HG02588 (cell line): ENCODE results near the gene NAIF1.
"Not testable (repeated sequence)": the region's sequence is repeated elsewhere in the genome, so short reads cannot be mapped to it uniquely, and the experiment has no call there.

Experiments
- ATAC-seq: cut with Tn5 transposase; IDR thresholded peaks from one replicate; pipeline ENCODE4 v1.9.1; 2021; ENCODE audit warnings: mild to moderate bottlenecking, moderate library complexity; ENCODE audit not compliant: unreplicated experiment

The NAIF1 gene

DNA sequence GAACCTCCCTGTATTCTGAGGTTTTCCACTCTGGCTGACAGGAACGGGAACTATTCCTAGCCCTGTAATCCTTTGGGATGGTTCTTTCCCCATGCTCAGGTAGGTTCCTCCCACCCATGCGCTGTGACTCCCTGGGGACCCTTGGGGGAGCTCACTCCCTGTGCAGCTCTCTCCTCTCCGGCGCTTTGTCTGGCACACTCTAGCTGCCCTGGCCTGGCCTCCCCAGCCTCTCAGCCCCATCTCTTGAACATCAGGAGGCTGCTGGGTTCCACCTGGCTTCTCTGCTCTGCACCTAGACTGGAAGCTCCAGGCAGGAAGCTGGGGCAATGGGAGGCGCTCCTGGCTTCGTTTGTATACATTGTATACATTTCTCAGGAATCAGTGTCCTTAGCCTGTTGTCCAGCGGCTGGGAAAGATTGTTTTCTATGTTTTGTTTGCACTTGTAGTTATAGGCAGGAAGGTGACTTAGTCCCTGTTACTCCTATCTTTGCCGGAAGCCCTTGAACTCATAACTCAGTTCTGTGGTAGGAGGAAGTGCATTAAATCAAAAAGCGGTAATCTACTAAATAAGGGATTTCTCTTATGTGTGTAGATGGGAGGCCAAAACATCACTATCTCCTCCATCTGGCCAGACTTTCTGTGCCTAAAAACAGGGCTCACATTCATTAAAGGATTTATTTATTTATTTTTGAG, 21.3 kb upstream of the NAIF1 start:
- no peak for ATAC-seq

DNA sequence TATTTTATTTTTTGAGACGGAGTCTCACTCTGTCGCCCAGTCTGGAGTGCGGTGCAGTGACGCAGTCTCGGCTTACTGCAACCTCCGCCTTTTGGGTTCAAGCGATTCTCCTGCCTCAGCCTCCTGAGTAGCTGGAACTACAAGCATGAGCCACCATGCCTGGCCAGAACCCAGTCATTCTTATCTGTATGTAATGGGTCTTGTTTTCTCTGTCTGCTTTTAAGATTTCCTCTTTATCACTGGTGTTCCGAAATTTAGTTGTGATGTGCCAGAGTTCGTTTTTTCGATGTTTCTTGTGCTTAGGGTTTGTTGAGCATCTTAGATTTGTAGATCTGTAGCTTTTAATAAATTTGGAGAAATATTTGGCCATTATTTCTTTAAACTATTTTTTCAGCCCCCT, 20.1 kb upstream of the NAIF1 start:
- ATAC-seq: no peak

DNA sequence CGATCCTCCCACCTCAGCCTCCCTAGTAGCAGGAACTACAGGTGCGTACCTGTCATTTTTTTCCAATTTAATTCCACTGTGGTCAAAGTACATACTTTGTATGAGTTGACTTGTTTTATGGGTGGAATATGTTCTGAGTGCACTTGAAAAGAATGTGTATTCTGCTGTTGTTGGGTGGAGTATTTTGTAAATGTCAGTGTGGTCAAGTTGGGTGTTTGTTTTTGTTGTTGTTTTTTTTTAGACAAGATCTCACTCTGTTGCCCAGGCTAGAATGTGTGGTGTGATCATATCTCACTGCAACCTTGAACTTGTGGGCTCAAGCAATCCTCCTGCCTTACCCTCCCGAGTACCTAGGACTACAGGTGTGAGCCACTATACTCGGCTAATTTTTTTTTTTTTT, 18.8 kb upstream of the NAIF1 start:
- ATAC-seq: no peak

DNA sequence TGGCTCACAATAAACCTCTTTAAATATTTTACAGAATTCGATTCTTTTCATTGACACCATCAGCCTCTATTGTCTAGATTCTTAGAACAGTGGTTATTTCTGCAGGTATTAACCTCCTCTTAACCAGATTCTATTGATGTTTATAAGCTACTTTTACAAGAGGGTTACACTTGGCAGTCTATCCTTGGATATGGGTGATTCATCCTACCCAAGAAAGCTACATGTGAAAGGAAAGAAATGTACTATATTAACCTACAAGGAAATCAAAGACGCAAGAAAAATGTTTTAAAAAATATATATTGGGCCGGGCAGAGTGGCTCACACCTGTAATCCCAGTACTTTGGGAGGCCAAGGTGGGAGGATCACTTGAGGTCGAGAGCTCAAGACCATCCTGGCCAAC, 17.6 kb upstream of the NAIF1 start:
- ATAC-seq: no peak

DNA sequence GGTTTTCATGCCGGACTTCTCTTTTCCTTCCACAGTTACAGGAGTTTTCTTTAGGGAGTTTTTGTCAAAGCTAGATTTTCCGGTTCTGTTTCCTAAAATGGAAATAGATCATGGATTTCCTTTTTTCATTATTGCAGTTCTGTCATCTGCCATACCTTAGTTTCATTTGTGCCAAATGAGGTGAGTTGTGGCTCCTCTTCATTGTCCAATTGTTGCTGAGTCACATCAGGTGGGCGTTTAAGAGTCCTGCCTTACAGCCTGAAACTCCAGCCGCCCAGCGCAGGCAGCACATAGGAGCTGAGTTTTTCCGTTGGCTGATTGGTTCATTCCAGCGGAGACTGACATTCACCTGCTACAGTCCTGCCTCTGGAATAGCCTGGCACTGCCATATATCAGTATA, 15.0 kb upstream of the NAIF1 start:
- ATAC-seq: no peak

DNA sequence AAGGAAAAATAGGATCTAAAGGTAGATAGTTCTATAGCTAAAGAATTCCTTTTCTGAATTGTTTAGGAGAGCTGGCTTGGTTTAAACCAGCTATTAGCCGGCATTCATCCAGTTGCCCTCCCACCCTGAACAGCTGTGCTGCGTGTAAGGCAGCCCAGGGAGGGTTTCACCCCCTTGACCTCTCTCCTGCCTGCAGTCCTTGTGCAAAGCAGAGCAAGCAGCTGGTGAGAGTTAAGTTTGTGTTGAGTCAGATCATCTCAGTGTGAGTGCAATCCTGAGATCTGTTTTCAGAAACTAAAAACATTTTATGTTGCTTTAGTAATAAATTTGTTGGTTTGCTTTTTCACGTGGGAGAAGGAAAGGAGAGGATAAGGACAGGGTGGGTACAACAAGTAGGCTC, 13.9 kb upstream of the NAIF1 start:
- ATAC-seq: no peak

DNA sequence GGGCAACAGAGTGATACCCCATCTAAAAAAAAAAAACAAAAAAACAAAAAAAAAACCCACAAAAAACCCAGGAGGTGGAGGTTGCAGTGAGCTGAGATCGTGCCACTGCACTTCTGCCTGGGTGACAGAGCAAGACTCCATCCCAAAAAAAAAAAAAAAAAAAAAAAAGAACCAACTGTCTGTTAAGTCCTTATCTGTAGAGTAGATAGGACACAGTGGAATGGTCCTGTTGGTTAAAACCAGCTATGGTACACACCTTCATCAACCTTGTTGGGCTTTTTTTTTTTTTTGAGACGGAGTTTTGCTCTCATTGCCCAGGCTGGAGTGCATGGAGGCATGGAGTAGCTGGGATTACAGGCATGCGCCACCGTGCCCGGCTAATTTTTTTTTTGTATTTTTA, 13.1 kb upstream of the NAIF1 start:
- ATAC-seq: no peak

DNA sequence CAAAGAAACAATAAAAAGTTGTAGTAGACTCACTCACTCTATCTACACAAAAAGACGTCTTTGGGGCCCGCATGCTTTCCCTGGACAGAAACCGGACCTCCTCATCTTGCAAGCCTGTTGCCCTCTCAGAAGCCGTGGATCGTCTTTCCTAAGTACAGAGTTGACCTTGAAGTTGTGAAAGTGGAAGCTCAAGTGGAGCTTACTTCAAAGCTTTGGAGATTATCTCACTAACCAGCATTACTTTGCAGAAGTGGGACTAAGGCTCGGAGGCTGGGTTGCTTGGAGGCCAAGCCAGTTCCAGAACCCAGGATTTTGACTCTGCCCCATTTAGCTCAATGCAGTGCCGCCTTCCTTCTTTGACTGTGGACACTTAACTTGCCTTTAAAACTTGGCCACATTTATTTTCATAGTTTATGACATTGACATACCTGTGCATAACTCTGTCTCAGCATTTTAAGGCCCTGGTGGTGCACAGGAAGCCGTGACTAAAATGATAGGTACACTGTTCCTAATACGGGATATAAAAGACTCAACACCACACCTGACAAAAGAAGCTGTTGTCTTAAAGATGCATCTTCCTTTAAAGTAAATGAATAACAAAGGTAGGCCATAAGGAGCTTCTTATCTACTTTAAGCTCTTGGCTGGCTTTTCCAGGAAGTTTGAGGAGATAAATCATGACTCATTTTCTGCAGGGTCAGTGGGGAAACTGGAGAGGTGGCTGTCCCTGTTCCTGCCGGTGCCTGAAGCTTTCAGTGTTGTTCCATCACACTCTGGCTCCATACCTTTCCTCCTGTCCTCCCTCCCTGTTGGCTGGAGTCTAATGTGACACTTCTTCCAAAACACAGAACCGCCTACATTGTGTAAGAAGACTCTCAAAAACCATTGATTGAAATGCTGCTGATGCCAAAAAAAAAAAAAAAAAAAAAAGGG, 11.6 kb upstream of the NAIF1 start:
- no peak for ATAC-seq

DNA sequence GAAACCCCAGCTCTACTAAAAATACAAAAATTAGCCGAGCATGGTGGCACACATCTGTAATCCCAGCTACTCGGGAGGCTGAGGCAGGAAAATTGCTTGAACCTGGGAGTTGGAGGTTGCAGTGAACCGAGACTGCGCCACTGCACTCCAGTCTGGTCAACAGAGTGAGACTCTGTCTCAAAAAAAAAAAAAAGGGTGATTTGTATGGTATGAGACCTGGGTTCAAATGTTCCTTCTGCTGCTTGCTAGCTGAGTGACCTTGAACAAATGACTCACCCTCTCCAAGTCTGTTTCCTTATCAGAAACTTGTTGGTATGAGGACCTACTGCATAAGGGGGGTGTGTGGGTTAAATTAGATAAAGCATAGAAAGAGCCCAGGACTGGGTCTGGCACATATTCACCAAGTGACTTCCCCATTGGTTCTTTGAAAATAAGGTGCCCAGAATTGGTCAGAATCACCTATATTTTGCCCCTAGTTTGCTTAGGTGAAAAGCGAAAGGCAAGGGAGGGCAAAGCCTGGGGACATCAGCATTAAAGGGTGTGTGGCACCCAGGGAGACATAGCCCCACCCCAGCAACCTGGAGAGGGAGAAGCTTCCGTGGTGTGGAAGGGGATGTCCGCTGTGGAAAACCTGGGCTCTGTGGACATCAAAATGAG, 10.9 kb upstream of the NAIF1 start:
- ATAC-seq: no peak

DNA sequence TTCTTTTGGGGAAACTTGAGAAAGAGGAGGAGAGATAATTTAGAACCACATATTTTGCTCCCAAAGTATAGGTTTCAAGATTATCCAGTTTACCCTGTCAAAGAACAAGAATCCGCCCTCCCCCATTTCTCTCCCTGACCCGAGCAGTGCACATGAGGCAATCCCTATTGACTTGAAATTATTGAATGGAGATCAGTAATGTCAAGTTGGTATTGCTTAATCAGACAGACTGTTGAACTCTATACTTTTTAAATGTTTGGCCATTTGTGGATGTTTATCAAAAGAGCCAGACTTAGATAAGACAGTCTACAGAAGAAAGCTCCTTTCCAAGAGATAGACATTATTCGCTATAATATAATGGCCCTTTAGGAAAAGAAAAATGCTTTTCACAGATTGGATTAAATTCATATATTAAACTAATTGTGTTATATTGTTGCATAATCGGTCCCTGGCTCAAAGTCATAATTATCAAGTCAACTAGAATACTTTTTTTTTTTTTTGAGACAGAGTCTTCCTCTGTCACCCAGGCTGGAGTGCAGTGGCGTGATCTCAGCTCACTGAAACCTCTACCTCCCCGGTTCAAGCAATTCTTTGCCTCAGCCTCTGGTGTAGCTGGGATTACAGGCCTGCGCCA, 6.2 kb upstream of the NAIF1 start:
- ATAC-seq: no peak

DNA sequence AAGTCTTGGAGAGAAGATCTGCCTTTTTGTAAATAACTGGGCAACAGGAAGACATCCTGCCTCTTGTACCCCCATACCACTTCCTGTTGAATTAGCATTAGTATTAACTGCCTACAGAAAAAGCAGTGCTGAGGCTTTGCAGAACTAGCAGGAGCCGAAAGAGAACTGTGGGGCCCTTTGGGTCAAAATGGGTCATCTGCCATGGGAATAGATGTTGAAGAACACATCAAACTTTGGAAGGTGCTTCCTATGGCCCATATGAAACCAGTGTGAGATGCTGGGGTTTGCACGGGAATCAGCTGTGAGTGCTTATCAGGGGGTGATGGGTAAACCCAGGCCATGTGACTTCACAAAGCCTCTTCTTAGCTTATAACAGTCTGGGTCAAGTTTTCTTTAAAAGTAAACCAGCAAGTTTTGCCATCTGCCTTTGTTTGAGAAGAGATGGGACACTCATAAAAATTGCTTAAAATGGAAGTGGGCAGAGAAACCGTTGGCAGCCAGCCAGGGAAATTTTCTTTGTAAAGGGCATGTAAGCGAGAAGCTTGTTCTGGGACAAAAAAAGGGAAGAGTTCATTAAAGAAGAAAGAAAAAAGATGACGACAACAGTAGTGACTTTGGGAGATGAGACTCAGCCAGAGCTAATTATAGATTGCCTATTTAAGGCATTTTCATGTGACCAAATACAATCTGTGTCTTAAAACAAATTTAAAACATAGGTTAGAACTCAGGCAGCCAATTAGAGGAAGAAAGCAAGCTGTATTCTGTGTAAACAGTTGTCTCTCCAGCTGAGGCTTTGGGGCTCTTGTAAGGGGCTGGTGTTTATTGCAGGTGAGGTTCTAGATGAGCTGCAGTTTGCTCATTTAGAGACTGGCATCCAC, 5.3 kb upstream of the NAIF1 start:
- ATAC-seq: no peak

DNA sequence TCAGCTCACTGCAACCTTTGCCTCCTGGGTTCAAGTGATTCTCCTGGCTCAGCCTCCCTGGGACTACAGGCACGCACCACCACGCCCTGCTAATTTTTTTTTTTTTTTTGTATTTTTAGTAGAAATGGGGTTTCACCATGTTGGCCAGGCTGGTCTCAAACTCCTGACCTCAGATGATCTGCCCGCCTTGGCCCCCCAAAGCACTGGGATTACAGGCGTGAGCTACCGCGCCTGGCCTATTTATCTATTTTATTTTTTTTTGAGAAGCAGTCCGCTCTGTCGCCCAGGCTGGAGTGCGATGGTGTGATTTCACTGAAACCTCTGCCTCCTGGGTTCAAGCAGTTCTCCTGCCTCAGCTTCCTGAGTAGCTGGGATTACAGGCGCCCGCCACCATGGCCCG, 4.4 kb upstream of the NAIF1 start:
- ATAC-seq: not testable (repeated sequence)

DNA sequence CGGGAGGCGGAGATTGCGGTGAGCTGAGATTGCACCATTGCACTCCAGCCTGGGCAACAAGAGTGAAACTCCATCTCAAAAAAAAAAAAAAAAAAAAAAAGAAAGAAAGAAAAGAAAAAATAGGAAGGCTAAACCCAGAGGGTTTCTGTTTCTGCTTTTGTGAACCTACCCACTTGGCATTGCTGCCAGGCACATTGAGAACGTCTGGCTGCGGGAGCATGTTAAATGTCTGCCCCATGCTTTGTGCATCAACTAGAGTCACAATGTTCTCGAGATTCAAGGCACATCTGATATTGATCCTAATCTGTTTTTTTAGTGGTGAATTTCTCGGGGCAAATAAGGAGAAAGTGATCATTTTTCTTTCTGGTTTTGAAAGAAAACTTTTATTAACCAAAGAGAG, 3.8 kb upstream of the NAIF1 start:
- no peak for ATAC-seq

DNA sequence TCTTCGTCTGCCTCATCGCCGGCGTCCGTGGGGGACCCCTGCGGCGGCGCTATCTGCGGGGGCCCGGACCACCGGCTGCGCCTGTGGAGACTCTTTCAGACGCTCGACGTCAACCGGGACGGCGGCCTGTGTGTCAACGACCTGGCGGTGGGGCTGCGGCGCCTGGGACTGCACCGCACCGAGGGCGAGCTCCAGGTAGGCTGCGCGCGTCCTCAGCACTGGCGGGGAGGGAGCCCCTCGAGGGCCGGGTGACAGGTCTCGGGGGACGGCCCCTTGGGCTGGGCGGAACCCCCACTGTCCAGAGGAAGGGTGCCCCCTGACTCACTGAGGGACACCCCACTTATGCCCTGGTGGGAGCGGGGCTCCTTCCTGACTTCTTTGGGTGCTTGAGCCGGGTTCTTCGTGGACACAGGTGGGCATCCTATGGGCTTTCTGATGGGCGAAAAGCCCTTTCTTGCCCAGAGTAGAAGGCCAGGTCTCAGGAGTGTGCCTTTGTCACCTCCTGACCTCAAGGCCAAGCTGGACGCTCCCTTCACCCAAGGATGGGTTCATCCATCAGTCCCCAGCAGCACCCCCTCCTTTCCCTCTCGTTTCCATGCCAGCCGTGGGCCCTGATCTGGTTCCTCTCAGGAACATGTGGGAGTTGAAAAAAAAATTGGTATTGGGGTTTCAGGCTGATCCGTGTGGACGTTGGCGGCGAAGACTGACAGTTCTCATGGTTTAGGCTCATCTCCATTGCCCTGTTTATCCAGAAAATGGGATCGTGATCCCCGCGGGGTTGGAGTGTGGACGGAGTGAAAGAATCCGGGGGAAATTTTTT, 1.5 kb upstream of the NAIF1 start:
- ATAC-seq: peak; percentile 7

DNA sequence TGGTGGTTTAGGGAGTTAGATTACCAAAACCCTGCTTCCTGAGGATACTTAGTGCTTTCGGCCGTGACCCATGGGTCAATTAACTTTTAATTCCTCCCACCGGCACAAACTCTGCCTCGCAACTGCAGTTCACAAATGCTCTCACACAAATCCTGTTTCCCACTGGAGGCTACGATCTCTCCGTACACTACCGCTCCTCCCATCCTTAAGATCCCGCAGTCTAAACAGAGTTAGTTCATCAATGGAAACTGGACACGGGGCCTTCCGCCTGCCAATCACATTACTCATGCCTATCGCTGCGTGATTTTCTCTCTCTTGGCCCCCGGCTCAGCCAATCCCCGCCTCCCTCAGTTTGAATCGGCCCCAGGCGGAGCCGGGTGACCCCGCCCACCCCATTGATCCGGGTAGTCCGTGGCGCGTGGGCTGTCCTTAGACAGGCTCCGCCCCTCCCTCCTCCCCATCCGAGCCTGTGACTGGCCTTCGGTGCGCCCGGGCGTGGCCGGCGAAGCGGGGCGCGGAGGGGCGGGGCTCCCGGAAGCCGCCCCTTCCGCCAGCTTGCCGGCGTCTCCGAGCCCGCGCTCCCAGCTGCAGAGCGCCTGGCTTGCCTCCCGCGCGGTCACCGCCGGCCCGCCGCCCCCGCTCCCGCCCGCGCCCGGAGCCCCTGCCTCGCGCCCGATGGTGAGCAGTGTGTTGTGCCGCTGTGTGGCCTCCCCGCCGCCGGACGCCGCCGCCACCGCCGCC, 695 bp upstream of the NAIF1 start, which contains the start of gene SLC25A25:
TSS of gene SLC25A25 (plus strand) at position 588 of the 741 bp plus-strand sequence. CDS start at position 676, 88 bp downstream.
- peak; percentile 67 for ATAC-seq

DNA sequence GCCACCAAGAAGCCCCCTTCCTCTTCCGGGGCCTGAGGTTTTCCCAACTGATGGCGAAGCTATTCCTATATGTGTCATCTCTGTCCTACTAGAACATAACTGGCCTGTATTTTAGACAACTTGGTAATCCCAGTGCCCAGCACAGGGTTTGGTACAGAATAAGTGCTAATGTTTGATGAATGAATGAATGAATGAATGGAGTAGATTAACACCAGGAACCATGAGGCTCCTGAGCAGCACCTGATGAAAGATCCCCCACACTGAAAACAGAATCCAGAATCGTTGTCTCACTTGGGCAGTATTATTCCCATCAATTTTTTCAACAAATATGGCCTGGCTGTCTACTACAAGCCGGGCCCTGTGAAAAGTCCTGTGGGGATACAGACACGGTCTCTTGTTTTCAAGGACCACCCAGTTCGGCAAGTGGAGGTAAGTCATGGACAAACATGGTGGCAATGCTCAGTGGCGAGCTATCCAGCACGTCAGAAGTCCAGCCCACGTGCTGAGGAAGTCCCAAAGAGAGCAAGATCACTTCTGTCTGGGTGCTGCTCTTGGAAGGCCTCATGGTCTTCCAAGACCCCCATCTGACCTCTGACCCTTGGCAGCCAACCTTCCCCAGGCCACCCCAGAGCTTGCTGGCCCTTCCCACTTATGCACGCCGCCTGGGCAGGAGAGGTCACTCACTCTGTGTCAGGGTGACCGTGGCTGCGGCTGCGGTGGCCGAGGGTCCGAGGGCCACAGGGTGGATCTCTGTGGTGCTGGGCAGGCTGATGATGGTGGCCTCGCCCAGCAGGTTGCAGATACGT, 1.0 kb downstream of the NAIF1 start:
- ATAC-seq: no peak

DNA sequence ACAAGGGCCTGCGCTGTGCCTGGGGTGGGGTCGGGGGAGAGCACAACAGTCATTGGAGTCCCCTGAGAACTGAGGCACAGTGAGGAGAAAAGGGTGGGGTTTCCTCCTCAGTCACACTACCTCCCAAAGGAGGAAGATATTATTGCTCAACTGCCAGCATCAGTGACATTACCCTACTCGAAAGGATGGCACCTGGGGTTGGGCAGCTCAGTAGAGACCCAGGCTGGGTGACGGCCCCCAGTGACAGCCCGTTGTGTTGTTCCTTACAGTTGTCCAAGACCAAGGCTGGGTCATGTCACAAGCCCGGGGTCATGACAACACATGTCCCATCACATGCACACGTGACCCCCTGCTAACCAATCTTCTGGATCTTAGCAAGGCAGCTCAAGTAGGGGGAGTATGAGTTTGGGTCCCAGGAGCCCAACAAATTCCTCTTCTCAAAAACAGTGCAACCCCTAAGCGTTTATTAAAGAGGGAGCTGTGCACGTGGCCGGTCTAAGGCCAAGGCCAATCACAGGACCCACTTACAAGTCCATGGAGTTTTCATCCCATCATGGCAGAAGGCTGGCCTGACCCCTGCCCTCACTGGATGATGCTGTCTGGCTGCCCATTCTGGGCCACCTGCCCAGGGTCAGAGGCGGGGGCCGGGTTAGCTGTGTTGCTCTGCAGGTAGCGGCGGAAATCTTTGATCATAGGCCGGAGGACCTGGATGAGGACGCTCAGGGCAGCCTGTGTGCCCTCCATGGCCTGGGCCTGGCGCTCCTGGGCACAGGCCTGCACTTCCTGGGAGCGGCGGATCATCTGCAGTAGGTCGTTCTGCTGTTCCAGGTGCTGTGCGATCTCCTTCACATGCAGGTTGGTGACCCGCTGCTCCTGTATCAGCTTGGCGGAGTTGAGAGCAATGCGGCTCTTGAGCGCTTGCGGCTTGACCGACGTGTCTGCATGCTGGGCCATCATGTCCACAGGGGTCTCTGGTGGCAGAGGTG, 4.0 kb downstream of the NAIF1 start:
- ATAC-seq: no peak
